ENCODE data around the gene PLXNA2.

The PLXNA2 gene

DNA sequence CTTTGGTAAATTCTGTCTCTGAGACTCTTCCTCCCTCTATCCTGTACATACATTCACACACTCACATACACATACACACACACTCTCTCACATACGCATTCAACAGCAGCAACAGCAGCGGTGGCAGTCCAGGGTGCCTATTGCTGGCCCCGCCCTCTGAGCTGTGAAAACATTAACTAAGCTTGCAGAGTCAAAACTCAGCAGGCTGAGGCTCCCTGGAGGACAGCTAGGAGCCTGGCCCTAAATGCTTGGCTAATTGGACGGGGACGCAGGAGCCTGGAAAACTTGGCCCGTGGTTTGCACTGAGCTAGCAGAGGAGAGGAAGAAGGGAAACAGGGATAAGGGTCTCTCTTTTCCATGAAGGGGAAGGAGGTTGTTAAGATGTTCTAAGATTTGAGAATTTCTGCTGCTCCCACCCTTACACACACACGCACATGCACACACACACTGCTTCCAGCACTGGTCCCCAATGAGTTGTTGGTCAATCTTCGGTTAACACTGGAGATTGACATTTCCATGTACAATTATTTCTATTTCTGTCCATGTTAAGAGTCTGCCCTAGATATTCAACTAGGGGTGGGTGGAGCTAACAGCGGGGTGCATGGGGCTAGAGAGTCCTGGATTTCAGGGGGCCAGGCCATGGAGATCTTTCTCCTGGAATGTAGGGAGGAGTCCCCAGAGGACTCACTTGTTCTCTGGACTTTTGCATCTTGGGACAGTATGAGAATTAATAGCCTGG, 94.2 kb downstream of the PLXNA2 start:
- DNase-seq (ENCODE audit: extremely low read depth in 1 of 2, low read depth in 1 of 2): no peak

DNA sequence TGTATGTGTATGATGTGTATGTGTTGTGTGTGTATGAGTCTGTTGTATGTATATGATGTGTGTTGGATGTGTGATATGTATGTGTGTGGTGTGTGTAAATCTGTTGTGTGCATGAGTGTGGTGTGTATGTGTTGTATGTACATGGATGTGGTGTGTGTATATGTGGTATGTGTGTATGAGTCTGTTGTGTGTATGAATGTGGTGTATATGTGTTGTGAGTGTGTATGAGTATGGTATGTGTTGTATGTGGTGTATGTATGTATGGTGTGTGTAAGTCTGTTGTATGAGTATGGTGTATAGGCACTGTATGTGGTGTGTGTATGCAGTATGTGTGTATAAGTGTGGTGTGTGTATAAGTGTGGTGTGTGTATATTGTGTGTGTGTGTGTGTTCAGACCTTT, 95.0 kb downstream of the PLXNA2 start:
- DNase-seq (ENCODE audit: extremely low read depth in 1 of 2, low read depth in 1 of 2): no peak

DNA sequence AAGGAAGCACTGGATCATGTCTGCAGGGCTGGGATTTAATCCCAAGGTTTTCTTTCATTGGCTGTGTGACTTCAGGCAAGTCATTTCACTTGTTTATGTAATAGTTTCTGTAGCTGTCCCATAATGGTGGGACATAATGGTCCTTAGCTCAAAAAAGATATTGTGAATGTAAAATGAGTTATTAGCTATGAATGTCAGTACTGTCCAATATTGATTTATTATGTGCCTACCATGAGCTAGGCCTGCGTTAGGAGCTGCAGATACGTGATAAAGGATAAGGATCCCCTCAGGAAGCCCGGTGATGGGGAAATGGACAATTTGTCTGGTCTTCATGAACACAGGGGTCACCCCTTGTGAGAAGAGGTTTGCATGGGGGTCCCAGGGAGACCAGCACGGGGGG, 95.8 kb downstream of the PLXNA2 start:
- DNase-seq (ENCODE audit: extremely low read depth in 1 of 2, low read depth in 1 of 2): no peak

DNA sequence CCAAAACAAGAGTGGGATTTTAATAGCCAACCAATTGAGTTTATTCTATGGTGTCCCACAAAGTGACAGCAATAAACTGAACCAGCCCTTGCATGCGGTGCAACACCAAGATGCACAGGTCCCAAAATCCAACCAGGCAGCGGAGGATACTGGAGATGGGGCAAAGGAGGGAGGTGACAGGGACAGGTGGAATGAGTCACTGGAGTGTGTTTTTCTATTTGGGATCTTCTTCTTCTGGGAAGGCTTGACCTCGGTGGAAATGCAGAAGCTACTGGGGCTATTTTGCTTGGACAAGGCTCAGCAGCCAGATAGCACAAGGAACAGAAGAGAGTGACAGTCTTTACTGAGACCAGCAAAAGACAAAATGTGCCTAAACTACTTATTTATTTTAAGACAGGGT, 97.5 kb downstream of the PLXNA2 start:
- DNase-seq (ENCODE audit: extremely low read depth in 1 of 2, low read depth in 1 of 2): no peak

DNA sequence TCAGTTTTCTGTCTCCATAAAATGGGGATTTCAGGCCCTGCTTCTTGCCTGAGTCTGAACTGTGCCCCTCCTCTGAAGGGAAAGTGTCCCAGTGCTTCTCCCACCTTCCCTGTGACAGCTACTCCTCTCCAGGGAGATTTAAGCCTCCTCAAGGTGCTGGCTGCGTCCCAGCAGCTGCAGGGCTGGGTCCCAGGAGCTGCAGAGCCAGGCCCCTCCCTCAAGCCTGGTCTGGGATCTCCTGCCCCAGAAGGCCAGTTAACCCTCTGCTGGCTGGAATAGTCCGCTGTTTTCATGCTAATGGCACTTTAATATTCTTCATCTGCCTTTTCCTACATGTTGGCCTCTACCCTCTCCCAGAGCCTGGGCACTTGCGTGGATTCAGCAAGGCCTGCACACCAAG, 99.0 kb downstream of the PLXNA2 start:
- DNase-seq (ENCODE audit: extremely low read depth in 1 of 2, low read depth in 1 of 2): no peak

DNA sequence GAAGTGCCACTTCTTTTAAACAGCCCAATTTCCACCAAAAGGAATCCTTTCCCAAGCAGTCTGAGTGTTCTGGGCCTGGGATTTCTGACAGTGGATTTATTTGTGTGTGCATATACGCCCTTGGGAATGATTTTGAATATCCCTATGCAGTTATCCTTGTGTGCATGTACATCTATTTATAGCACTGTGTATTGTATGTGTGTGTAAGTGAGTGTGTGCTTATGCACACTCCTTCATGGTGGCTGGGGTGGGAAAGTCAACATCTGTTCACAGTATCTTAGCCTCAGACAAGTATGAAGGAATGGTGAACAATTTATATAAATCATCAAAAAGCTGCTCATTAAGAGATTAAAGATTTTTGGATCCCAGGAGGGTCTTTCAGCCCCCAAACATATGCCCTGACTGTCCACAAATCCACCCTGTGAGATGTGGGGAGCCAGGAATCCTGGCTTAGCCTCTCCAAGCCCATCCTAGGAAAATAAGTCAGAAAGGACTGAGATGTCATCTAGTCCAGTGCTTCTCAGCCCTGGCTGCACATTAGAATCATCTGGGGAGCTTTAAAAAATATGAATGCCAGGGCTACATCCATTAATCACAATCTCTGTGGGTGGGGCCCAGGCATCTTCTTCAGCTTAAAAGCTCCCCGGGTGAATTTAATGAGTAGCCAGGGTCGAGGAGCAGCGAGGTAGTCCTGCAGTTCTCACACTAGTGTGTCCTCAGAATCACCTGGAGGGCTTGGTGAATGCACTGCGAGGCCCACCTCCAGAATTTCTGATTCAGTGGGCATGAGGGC, 101.4 kb downstream of the PLXNA2 start:
- no peak for DNase-seq (ENCODE audit: extremely low read depth in 1 of 2, low read depth in 1 of 2)

DNA sequence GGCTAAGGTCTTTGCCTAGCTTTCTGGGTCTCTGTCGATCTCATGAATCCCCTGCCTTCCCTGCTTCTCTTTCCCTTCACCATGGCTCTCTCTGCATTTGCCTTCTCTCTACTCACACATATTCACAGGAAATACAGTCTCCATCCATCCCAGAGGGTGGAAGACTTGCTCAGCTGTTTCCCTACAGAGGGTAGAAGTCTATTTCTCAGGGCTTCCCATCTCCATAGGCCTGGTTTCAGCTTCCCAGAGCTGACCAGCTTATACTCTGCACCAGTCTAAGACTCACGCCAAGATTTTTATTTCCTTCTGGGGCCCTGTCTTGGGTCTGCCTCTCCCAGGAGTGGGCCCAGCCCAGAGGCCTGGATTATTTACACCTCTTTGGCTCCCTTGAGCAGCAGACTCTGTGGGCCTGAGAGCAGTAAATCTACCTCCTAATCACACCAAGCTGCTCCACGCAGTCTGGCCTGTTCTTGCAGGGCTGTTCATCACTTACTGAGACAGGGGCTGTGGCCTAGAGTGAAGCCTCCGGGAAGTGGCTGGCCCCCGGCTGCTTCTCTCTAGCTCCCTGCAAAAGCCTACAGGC, 102.5 kb downstream of the PLXNA2 start:
- DNase-seq (ENCODE audit: extremely low read depth in 1 of 2, low read depth in 1 of 2): no peak

DNA sequence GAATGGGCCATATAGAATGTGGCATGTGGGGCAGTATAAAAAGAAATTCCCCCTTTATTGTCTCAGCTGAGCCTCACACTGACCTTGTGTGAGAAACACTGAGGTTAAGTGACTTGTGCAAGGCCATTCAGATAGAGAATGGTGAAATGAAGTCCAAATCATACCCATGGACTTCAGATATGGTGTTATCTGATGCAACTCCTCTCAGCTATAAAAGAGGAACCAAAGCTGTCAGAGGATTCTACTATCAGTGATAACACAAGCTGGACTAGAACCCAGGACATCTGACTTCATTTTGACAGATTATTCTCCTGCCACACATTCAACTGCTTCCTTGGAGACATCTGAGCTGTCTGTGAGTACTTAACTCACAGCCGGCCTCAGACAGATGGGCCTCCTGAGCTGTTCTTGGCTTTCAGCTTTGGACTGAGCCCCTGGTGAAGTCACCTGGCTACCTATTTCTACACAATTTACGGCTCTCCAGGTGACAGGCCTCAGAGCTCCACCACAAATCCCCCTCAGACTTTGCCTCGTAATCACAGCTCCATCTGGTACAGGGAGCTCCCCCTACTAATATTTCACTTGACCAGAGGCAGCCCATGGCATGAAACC, 104.6 kb downstream of the PLXNA2 start:
- no peak for DNase-seq (ENCODE audit: extremely low read depth in 1 of 2, low read depth in 1 of 2)

DNA sequence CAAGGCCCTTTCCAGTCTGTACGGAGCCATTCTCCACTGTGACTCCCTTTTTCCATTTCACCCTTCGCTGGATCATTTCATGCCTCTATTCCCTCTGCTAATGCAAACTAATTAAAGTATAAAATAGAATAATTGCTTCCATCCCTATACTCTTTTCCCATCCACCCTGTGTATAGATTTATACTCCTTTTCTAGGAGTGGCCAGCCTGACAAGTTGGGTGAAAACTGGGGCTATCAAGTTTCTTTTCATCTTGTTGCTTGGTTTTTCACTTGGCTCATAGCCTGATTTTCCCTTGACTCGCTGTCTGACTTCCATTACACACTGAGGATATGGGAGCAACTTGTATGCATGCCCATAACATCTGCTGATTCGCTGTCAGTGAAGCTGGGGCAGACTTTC, 107.0 kb downstream of the PLXNA2 start:
- DNase-seq (ENCODE audit: extremely low read depth in 1 of 2, low read depth in 1 of 2): no peak

DNA sequence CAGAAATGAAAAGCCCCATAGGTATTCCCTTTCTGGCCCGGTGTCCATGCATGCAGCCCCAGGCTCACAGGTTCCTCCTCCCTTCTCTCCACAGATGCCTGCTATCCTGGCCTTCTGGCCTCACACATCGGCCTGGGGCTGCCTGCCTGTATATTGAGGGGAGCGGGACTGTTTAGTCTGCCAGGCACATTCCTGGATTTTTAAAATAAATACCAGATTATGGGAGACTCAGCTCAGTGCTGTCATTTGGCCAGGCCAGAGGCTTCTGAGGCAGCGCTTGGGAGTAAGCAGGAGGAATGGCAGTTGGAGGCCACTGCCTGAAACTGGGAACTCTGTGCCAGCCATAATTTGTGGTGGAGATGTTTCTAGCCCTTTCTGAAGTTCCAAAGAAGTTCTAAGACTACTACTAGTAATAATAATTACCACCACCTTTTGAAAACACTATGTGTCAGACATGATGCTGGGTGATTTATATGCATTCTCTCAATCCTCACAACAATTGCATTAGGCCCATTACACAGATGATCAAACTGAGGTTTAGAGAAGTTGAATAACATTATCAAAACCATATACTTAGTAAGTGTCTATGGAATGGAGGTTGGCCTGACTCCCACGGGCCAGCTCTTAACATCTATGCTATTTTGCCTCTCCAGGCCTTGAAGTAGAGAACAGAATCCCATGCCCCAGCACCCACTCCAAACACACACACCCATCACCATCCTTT, 107.6 kb downstream of the PLXNA2 start:
- no peak for DNase-seq (ENCODE audit: extremely low read depth in 1 of 2, low read depth in 1 of 2)

DNA sequence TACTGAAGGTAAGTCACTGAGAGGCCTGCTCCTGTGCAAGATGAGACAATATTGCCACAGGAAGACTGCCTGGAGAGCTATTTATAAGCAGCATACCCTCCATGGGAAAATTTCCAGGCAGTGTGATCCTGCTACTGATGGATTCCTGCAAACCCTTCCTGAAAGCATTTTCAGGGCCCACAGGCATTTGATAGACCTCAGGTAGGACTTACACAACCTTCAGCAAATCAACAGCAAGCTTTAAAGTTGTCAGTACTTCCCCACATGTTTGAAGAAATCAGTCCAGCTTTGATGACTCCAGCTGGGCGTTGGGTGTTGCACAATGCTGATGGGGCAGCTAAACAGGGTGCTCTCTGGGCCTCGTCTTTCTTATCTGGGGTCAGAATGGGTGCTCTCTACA, 108.8 kb downstream of the PLXNA2 start:
- DNase-seq (ENCODE audit: extremely low read depth in 1 of 2, low read depth in 1 of 2): no peak

DNA sequence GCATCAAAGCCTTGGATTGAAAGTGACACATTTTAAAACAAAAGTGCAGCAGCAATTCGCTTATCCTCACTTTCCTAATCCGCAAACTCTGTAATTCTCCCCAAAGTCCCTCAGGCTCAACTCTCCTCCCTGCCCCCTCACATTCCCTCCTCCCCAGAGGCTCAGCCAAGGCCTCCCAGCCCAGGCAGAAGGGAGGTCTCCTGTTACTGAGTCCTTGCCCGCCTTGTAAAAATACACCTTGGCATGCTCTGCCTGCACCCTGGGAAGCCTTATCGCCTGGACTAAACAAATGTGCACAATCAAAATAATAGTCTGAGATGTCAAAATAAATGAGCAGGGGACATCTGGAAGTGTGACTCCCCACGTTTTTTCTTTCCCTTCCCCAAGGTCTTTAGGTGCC, 109.7 kb downstream of the PLXNA2 start:
- DNase-seq (ENCODE audit: extremely low read depth in 1 of 2, low read depth in 1 of 2): no peak

DNA sequence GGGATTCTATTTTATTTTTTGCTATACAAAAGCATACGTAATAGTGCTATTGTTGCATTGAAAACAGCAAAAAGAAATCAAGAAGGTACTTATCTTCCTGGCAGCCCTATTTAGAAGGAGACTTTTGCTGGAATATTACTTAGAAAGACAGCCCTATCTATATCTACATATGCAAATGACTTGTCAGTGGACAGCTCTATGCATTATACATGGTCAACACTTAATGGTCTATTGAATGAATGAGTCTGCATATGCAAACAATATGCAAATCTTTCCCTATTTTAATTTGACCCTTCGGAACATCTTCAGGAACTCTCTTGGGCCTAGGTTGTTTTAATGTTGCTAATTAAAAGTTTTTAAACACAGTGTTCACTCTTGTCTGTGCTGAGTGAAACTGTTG, 110.8 kb downstream of the PLXNA2 start:
- DNase-seq (ENCODE audit: extremely low read depth in 1 of 2, low read depth in 1 of 2): no peak

DNA sequence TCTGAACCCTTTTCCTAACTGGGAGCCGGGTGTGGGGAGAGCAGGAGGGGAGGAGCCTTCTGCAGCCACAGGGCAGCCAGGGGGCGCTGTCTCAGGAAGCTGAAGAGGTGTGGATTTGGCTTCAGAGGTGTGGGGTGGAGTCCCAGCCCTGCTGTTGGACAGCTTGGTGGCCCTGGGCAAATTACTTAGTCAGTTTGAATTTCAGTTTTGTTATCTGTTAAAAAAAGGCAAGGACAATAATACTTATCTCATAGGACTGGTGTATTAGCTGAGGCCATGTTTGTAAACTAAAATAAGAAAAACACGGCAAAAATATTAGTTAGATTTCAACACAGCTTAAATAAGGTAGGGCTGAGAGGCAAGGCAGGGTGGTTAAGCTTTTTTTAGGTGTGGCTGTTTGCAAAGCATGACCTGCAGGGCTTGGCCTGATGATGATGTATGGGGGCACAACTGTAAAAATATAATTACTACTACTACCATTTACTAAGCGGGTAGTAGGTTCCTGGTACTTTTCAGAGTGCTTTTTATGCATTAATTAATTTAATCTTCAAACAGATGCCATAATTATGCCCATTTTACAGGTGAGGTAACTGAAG, 111.8 kb downstream of the PLXNA2 start:
- DNase-seq (ENCODE audit: extremely low read depth in 1 of 2, low read depth in 1 of 2): peak; percentile 7 to 37

DNA sequence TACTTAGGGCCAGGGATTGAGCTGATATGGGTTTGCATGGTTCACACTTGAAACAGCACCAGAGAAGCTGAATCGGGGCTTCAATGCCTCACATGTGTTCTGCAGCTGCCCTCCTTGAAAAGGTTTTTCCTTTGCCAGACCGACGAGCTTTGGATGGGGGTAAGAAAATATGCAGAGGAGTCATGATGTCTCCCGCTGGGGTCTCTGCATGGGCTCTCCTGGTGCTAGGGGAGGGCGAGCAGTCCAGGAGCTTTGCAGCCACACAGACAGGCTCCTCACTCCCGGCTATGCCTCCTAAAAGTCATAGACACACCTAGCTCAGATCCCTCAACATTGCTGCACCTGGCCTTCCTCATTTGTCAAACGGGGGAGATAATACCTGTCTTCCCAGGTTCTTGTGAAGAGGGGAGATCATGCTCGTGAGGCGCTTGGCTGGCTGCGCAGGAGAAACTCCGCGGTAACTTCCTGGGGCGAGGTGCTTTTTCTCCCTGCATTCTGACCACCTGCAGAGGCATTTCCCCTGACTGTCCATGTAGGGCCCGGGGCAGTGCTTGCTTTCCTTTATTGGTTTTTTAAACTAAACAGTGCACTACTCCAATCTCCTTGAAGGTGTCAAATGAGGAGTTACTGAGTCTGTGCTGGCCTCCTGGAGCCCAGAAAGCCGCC, 112.4 kb downstream of the PLXNA2 start:
- DNase-seq (ENCODE audit: extremely low read depth in 1 of 2, low read depth in 1 of 2): no peak

DNA sequence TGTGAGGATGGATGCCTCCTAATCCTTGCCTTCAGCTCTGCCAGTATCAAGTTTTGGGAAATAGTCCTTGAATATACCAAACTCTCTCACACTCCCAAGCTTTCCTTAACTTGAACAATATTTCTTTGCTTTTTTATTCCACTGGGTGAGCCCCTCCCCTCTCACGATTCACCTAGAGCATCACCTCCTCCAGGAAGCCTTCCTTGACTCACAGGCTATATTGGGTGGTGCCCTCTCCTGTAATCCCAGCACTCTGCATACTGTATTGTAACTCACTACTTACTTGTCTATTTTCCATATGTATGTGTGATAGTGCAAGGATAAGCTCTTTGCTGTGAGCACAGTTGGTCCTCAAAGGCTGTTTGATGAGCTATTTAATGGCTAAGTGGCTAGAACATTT, 114.7 kb downstream of the PLXNA2 start:
- no peak for DNase-seq (ENCODE audit: extremely low read depth in 1 of 2, low read depth in 1 of 2)

DNA sequence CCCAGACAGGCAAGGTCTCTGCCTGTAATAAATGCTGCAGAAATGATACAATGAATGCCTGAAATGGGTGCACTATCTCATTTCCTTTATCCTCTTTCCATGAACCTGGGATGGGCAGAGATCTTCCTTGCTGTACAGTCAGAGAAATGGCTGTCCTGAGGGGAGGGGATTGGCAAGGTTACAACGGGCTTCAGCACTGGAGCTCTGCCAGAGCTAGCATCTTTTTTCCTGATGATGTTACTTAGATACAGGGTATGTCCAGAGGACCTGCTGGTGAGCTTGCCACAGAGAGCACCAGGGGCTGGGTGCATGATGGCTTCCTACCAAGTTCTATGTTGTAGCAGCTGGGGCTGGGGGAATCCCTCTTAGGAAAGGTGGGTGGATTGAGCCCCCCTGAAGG, 115.1 kb downstream of the PLXNA2 start:
- no peak for DNase-seq (ENCODE audit: extremely low read depth in 1 of 2, low read depth in 1 of 2)

DNA sequence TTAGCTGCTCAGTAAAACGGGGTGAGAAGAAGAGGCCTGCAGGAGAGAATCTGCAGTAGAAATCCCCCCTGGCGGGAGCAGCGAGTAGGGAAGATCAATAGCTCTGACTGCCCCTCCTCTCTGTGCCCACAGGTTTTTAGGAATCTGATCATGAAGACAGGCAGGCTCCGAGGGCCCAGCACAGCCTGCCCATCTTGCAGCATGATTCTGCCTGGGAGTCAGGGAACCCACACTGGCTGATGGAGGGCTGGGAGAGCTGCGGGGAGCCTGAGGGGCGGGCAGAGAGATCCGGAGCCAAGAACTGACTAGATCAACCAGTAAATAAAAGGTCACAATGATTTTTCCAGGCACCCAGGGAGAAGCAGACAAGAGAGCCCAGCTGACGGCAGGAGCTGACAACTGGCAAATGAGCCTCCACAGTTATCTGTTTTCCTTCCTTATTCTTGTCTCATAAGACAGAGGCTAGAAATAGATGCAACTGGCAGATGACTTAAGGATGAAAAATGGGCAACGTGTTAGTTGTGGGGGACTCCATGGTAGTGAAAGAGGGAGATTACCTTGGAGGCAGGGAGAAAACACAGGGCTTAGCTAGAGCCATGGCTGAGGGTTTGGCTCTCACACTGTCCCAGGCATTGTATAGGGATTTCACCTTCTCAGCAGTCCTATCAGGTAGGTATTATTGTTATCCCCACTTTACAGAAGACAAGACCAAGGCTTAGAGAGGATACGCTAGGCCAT, 116.2 kb downstream of the PLXNA2 start:
- no peak for DNase-seq (ENCODE audit: extremely low read depth in 1 of 2, low read depth in 1 of 2)

DNA sequence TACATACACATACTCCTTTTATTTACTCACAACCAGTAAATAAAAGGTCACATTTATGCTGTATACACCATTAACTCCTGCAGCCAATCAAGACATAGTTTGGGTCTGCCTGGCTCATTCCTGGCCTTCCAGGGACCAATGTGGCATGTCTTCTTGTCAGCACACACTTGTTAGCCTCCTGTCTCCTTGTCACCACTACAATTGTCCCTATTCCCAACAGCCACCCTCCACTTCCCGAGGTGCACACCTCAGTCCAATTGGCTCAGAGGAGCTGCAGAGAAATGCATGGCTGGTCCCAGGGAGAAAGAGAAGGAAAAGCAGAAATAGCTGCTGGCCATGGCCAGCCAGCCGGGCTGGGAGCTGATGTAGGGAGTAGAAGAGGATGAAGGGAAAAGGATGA, 116.9 kb downstream of the PLXNA2 start:
- DNase-seq (ENCODE audit: extremely low read depth in 1 of 2, low read depth in 1 of 2): no peak
